ENCODE data around the gene TIAL1. TPM values are rescaled to one million over a fixed set of nuclear protein-coding genes. Genes with fewer than 3 reads are reported as not detected.

TIAL1 gene
- total and polyA plus RNA-seq, 2 donors (not counting 3 experiments of a cell fraction or from before 2014, with no cell fraction given), result 57.7 to 150 TPM

DNA sequence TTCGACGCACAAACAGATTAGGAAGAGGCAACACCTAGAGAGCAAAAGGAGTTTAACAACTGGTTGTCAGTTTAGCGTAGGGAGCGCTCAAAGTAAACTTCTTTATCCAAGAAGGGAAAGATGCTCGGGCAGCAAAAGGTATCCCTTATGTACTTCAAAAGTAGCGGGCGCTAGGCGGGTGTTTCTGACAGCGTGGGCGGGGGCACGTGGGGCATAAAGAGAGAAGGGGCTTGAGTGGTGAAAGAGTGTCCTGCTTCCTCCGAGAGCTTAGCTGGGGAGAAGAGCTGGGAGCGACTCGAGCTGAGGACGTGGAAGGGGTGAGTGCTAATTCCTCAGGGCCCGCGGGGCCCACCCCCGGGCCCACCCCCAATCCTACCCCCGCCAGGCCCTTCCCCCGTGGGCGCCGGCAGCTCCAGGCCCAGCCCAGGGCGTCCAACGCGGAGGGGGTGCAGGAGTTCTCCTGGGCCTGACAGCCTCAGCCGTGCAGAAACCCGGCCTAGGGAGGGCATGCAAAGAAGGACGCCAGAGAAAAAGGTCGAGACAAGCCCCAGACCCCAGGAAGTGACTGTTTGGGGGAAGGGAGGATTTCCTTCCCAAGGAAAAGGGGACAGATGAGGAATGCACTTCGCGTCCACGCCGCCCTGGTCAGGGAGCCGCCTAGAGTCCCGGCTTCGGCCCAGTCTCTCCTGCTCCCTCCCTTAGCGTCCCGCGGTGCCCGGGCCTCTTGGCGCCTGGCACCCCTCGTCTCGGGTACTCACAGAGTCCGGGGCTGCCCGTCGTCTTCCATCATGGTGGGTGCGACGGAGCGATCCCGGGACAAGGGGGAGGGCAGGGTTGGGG lies 868 bp downstream of the TIAL1 start:
- peak; percentile 50 for DNase-seq (ENCODE audit: low read depth, low spot score)

More for the DNA sequence above, 868 bp downstream of the TIAL1 start:
- TF ChIP-seq, protein P1, sequence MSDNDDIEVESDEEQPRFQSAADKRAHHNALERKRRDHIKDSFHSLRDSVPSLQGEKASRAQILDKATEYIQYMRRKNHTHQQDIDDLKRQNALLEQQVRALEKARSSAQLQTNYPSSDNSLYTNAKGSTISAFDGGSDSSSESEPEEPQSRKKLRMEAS (IDR thresholded peaks at IDR 0.05; ENCODE audit: insufficient read depth, insufficient read length), result peak; percentile 20
- TF ChIP-seq, protein P2, sequence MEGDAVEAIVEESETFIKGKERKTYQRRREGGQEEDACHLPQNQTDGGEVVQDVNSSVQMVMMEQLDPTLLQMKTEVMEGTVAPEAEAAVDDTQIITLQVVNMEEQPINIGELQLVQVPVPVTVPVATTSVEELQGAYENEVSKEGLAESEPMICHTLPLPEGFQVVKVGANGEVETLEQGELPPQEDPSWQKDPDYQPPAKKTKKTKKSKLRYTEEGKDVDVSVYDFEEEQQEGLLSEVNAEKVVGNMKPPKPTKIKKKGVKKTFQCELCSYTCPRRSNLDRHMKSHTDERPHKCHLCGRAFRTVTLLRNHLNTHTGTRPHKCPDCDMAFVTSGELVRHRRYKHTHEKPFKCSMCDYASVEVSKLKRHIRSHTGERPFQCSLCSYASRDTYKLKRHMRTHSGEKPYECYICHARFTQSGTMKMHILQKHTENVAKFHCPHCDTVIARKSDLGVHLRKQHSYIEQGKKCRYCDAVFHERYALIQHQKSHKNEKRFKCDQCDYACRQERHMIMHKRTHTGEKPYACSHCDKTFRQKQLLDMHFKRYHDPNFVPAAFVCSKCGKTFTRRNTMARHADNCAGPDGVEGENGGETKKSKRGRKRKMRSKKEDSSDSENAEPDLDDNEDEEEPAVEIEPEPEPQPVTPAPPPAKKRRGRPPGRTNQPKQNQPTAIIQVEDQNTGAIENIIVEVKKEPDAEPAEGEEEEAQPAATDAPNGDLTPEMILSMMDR (IDR thresholded peaks at IDR 0.05; ENCODE audit: extremely low read depth in 1 of 2, insufficient read depth in 1 of 2, low read depth in 1 of 2, low read length in 2 of 2), result no peak
- Histone ChIP-seq H4K20me1 (replicated peaks; ENCODE audit: control insufficient read depth, extremely low read depth, insufficient read depth, low read length) (peaks cover 12% of the 10 kb centered on the region), H2AFZ (ENCODE audit: low read depth, low read length) (peak overlapping the region; percentile 58), H3K9ac (replicated peaks; ENCODE audit: extremely low read depth, insufficient read depth, low read length) (peak overlapping the region; percentile 78), H3K27ac (ENCODE audit: insufficient read depth, low read depth, low read length) (peak overlapping the region; percentile 56), H3K4me2 (ENCODE audit: insufficient read depth, low read length) (peak overlapping the region; percentile 100), H3K4me1 (ENCODE audit: control insufficient read depth, extremely low read depth, insufficient read depth, low read length) (peaks cover 43% of the 10 kb centered on the region), H3K79me2 (ENCODE audit: control insufficient read depth, insufficient read depth, low read length) (peaks cover 54% of the 10 kb centered on the region), H3K27me3 (ENCODE audit: control insufficient read depth in 2 of 2, insufficient read depth in 2 of 2, low read length in 2 of 2) (no peaks in the 10 kb centered on the region), H3K9me1 (replicated peaks; ENCODE audit: control insufficient read depth, extremely low read depth, insufficient read depth, low read length) (no peaks in the 10 kb centered on the region), H3K36me3 (ENCODE audit: control insufficient read depth in 2 of 2, extremely low read depth in 1 of 2, insufficient read depth in 2 of 2, low read length in 2 of 2) (peaks cover 0 to 5% of the 10 kb centered on the region in 2 experiments), H3K4me3 (replicated peaks in 1 of 3; ENCODE audit: insufficient read depth in 1 of 3, low read depth in 1 of 3, low read length in 3 of 3) (peak overlapping the region; percentile 85 to 97 (median 97)), H3K9me3 (replicated peaks; ENCODE audit: control insufficient read depth, insufficient read depth, low read length) (no peaks in the 10 kb centered on the region)
- FAIRE-seq, result no peak
- dilution Hi-C loops (cut with MboI; ENCODE audit: extremely low pct_ligation_motif_present, low sequenced_read_pairs), result no loop called here
- intact Hi-C loops (cut with micrococcal nuclease), result loop anchor here (1.0 to 5.0 kb wide), 4 partner anchors 62 to 429 kb away; partner anchors contain the start of genes INPP5F and SFXN4
- ChIA-PET POLR2A (no interaction called here), CTCF (interaction anchor here (0.8 to 0.9 kb wide), 4 partner anchors 11 to 875 kb away, joined by 3 to 4 read pairs (median 4); partner anchors contain the start of gene BAG3)
- no TSS peak for BruUV-seq (replicated peaks)

Measured in endothelial cell of umbilical vein (primary cell).